OCI-LY1 (cell line): ENCODE results near the gene PIAS4.
A peak's percentile ranks its signal among the peaks of the same experiment; 100 is the strongest.

Experiments used
- H2AFZ ChIP-seq: fragments of 200-600 bp; sonication (generic), shearing (Covaris generic); 2 replicates; pipeline ENCODE4 v1.6.0; 2014; ENCODE audit warnings: antibody characterized with exemption, mild to moderate bottlenecking, low read length
- H3F3A ChIP-seq: fragments of 200-600 bp; sonication (generic), shearing (Covaris generic); 2 replicates; pipeline ENCODE4 v1.6.0; 2014; ENCODE audit warnings: mild to moderate bottlenecking, antibody characterized with exemption, low read length, moderate library complexity; ENCODE audit not compliant: insufficient read depth
- H3K27ac ChIP-seq: fragments of 200-600 bp; sonication (generic); 2 replicates; pipeline ENCODE4 v1.5.1; 2014; ENCODE audit warnings: low read length, mixed run types, mild to moderate bottlenecking, low read depth; ENCODE audit not compliant: poor library complexity, severe bottlenecking
- H3K27me3 ChIP-seq: fragments of 200-600 bp; sonication (generic); 2 replicates; pipeline ENCODE4 v1.6.0; 2014; ENCODE audit warnings: antibody characterized with exemption, mild to moderate bottlenecking, low read length, moderate library complexity; ENCODE audit not compliant: insufficient read depth
- H3K36me3 ChIP-seq: fragments of 200-600 bp; sonication (generic); 2 replicates; pipeline ENCODE4 v1.6.1; 2014; ENCODE audit warnings: mild to moderate bottlenecking, antibody characterized with exemption, low read length, moderate library complexity, mixed read lengths; ENCODE audit not compliant: insufficient read depth
- H3K4me1 ChIP-seq: fragments of 200-600 bp; sonication (generic); 2 replicates; pipeline ENCODE4 v1.5.1; 2014; ENCODE audit warnings: mild to moderate bottlenecking, low read length, moderate library complexity; ENCODE audit not compliant: insufficient read depth, severe bottlenecking
- H3K4me2 ChIP-seq: fragments of 200-600 bp; sonication (generic), shearing (Covaris generic); 2 replicates; pipeline ENCODE4 v1.6.1; 2014; ENCODE audit warnings: low read length
- H3K4me3 ChIP-seq: fragments of 200-600 bp; sonication (generic); 2 replicates; pipeline ENCODE4 v1.5.1; 2014; ENCODE audit warnings: low read length, low read depth, mild to moderate bottlenecking, mixed read lengths; ENCODE audit not compliant: poor library complexity, severe bottlenecking
- H3K79me2 ChIP-seq: fragments of 200-600 bp; shearing (Covaris generic); 2 replicates; pipeline ENCODE4 v1.6.1; 2016; ENCODE audit warnings: mixed run types, low read length, mixed read lengths; ENCODE audit not compliant: insufficient read depth
- H3K9ac ChIP-seq: fragments of 200-600 bp; sonication (generic), shearing (Covaris generic); 2 replicates; pipeline ENCODE4 v1.6.1; 2014; ENCODE audit warnings: mild to moderate bottlenecking, low read length, mixed read lengths
- H3K9me2 ChIP-seq: fragments of 200-600 bp; sonication (generic), shearing (Covaris generic); 2 replicates; pipeline ENCODE4 v1.6.1; 2014; ENCODE audit warnings: low read depth, mild to moderate bottlenecking, low read length, mixed read lengths
- H3K9me3 ChIP-seq: fragments of 200-600 bp; shearing (Covaris generic); 2 replicates; pipeline ENCODE4 v1.6.1; 2014; ENCODE audit warnings: low read length, mixed read lengths
- H4K20me1 ChIP-seq: fragments of 200-600 bp; sonication (generic), shearing (Covaris generic); 2 replicates; pipeline ENCODE4 v1.6.0; 2016; ENCODE audit warnings: mild to moderate bottlenecking, low read length; ENCODE audit not compliant: insufficient read depth
- EZH2 ChIP-seq: fragments of 200-600 bp; sonication (generic), shearing (Covaris generic); IDR thresholded peaks from 2 replicates; pipeline ENCODE4 v1.8.0; 2017; ENCODE audit warnings: borderline replicate concordance, mixed run types, mild to moderate bottlenecking, antibody characterized with exemption, low read length, moderate library complexity, mixed read lengths
- TF ChIP-seq, protein P1 (sequence below): fragments of 200-600 bp; sonication (generic), shearing (Covaris generic); IDR thresholded peaks from 2 replicates; pipeline ENCODE4 v1.5.1; 2017; ENCODE audit warnings: mild to moderate bottlenecking, antibody characterized with exemption, low read length, moderate library complexity, mixed read lengths

Gene PIAS4

GRCh38 chr19:4084547-4084877 lies 77.0 kb downstream of the PIAS4 start:
- no peak overlapping the region for H2AFZ ChIP-seq
- no peak overlapping the region for H3K9ac ChIP-seq

GRCh38 chr19:4086411-4086867 lies 78.9 kb downstream of the PIAS4 start:
- H3K9me3 ChIP-seq = no peaks in the 10 kb centered on the region
- H3K9me2 ChIP-seq = no peaks in the 10 kb centered on the region
- H3K27ac ChIP-seq = peak overlapping the region; percentile 14
- H3K4me2 ChIP-seq = no peak overlapping the region
- peaks cover 20% of the 10 kb centered on the region for H3K4me1 ChIP-seq
- H3K4me3 ChIP-seq = no peak overlapping the region
- TF ChIP-seq, protein P1, sequence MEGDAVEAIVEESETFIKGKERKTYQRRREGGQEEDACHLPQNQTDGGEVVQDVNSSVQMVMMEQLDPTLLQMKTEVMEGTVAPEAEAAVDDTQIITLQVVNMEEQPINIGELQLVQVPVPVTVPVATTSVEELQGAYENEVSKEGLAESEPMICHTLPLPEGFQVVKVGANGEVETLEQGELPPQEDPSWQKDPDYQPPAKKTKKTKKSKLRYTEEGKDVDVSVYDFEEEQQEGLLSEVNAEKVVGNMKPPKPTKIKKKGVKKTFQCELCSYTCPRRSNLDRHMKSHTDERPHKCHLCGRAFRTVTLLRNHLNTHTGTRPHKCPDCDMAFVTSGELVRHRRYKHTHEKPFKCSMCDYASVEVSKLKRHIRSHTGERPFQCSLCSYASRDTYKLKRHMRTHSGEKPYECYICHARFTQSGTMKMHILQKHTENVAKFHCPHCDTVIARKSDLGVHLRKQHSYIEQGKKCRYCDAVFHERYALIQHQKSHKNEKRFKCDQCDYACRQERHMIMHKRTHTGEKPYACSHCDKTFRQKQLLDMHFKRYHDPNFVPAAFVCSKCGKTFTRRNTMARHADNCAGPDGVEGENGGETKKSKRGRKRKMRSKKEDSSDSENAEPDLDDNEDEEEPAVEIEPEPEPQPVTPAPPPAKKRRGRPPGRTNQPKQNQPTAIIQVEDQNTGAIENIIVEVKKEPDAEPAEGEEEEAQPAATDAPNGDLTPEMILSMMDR = no peak
- TF ChIP-seq EZH2 = no peak
- H3K27me3 ChIP-seq = no peaks in the 10 kb centered on the region
- H3F3A ChIP-seq = no peaks in the 10 kb centered on the region
- H3K9ac ChIP-seq = no peak overlapping the region
- no peaks in the 10 kb centered on the region for H4K20me1 ChIP-seq
- no peaks in the 10 kb centered on the region for H3K79me2 ChIP-seq
- peaks cover 11% of the 10 kb centered on the region; the same call in 1 of the 2 replicates for H3K36me3 ChIP-seq
- H2AFZ ChIP-seq = no peak overlapping the region

More at GRCh38 chr19:4084547-4084877, 77.0 kb downstream of the PIAS4 start:
- H3K9me2 ChIP-seq = no peaks in the 10 kb centered on the region
- peaks cover 24% of the 10 kb centered on the region for H3K4me1 ChIP-seq
- H3K79me2 ChIP-seq = no peaks in the 10 kb centered on the region
- H3F3A ChIP-seq = no peaks in the 10 kb centered on the region
- no peaks in the 10 kb centered on the region for H3K36me3 ChIP-seq
- H3K27me3 ChIP-seq = no peaks in the 10 kb centered on the region
- H4K20me1 ChIP-seq = no peaks in the 10 kb centered on the region
- no peak overlapping the region for H3K4me2 ChIP-seq
- no peak overlapping the region for H3K27ac ChIP-seq
- no peak overlapping the region for H3K4me3 ChIP-seq
- TF ChIP-seq, protein P1 = no peak
- TF ChIP-seq EZH2 = no peak
- H3K9me3 ChIP-seq = no peaks in the 10 kb centered on the region

DNA sequence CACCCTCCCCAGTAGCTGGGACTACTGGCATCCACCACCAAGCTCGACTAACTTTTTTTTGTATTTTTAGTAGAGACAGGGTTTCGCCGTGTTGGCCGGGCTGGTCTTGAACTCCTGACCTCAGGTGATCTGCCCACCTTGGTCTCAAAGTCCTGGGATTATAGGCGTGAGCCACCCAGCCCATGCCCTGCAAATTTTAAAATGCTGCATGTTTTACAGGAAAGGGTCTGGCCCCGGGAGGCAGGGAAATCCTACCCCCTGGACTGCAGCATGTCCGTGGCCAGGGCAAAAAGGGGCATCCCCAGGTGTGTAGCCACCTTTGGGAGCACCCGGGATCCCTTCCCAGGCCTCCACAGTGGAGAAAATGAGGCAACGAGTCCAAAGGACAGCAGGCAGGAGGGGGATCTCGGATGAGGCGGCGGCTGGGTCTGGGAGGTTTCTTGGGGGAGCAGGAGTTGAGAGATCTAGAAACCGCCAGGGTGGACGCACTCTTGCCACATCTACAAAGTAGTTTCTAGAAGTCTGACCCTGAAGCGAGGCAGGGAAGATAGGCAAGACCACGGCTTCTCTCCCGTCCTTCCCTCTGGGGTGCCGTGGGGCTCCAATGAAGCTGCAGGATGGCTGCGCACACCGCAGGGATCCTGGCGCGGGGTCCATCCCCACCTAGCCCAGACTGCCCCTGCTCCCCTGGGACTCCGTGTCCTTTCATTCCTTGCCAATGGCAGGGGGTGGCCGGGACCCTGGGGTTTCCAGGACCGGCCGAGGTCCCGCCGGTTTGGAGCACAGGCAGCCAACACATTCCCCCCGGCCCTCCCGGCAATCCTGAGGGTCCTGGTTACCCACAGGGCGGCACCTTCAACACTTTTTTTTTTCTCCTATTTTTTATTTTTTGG lies 80.5 kb downstream of the PIAS4 start:
- no peak overlapping the region for H3K4me2 ChIP-seq
- H3K9me3 ChIP-seq = no peaks in the 10 kb centered on the region
- no peaks in the 10 kb centered on the region for H3K27me3 ChIP-seq
- no peaks in the 10 kb centered on the region for H4K20me1 ChIP-seq
- TF ChIP-seq, protein P1 = no peak
- no peak for TF ChIP-seq EZH2
- peaks cover 20% of the 10 kb centered on the region for H3K4me1 ChIP-seq
- no peak overlapping the region for H3K4me3 ChIP-seq
- H3K79me2 ChIP-seq = no peaks in the 10 kb centered on the region
- no peaks in the 10 kb centered on the region for H3F3A ChIP-seq
- no peak overlapping the region for H3K9ac ChIP-seq
- no peak overlapping the region for H3K27ac ChIP-seq
- H3K9me2 ChIP-seq = no peaks in the 10 kb centered on the region
- H3K36me3 ChIP-seq = peaks cover 11% of the 10 kb centered on the region; the same call in 1 of the 2 replicates
- no peak overlapping the region for H2AFZ ChIP-seq
